Fibroblast of skin of right quadriceps (primary cell): ENCODE results near the gene CC2D2B.
A peak's percentile ranks its signal among the peaks of the same experiment; 100 is the strongest.
"Not testable (repeated sequence)": the region's sequence is repeated elsewhere in the genome, so short reads cannot be mapped to it uniquely, and the experiment has no call there.

ENCODE experiments used
- DNase-seq: peaks from one replicate; pipeline ENCODE4 v3.0.0-alpha.2; 2013

The CC2D2B gene

GRCh38 chr10:96034625-96035024, 126.8 kb downstream of the CC2D2B start:
- no peak for DNase-seq

- DNase-seq, result no peak
Measured at GRCh38 chr10:96038476-96039387, 131.0 kb downstream of the CC2D2B start.

DNA sequence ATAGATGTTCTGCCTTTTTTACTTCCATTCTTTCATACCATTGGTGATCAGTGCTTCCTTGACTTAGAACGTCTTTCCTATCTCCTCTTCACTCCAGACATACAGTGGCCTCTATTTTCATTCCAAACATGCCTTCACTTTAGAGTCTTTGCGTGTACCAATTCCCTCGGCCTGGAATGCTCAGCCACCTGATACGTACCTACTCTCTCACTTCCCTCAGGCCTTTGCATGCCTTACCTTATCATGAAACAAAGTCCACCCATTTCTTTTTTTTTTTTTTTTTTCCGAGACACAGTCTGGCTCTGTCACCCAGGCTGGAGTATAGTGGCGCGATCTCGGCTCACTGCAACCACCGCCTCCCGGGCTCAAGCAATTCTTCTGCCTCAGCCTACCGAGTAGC, 133.4 kb downstream of the CC2D2B start:
- no peak for DNase-seq

DNA sequence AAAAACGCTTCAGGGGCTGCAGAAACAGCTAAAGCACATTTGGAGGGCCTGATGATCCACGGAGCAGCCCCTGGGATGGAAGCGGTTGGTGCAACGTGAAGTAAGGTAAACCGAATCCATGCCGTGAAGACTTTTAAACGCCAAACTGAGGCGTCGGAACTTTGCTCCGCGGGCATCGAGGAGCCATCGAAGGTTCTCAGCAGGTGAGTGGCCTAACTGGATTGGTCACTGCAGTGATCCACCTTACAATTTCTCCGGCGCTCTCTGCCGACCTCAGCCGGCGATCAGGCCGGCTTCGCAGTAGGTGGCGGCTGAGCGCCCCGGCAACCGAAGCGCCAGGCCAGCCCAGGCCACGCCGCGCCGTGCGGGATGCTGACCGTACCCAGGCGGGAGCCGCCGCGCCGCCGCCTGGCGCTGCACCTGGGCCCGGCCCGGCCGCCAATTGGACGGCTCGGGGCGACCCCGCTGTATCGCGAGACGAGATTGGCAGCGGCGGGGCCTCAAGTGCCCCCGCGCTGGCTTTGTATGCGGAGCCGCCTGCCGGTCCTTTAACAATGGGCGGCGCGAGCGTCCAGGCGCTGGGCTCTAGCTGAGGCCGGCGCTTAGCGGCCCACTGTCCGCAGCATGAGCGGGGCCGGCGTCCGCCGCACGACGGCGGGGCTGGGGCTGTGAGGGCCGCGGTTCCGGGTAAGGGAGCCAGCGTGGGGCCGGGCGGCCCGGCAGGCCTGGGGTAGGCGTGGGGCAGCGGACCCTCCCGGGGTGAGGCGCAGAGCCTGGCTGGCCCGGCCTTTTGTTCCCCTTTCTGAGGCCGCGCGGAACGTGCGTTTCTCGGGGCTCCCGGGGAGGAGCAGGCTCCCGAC, 135.5 kb downstream of the CC2D2B start, which contains the start of gene CCNJ:
TSS of gene CCNJ (plus strand) at position 551 of the 860 bp plus-strand sequence. CDS start 811 bp downstream, outside the sequence.
- peak; percentile 88 for DNase-seq

GRCh38 chr10:96043893-96044715, 136.3 kb downstream of the CC2D2B start:
- peak; percentile 44 for DNase-seq

DNA sequence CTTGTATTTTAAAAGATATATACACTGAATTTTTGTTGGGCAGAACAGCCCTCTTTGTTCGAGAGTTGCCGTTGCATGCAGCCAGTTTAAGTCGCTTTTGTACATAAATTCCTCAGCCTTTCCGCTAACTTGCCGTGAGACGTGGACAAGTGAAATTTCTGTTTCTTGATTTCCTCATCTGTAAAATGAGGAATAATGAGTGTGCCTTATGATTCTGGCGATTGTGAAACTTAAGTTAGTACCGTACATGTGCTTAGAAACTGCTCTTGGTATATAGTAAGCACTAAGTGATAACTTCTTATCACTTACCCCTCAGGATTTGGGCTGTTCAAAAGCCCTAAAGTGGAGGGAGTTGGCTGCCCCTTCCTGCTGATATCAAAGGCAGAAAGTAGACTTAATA, 137.0 kb downstream of the CC2D2B start:
- peak; percentile 21 for DNase-seq

- DNase-seq, result no peak
Measured at GRCh38 chr10:96046546-96046945, 138.8 kb downstream of the CC2D2B start.

DNA sequence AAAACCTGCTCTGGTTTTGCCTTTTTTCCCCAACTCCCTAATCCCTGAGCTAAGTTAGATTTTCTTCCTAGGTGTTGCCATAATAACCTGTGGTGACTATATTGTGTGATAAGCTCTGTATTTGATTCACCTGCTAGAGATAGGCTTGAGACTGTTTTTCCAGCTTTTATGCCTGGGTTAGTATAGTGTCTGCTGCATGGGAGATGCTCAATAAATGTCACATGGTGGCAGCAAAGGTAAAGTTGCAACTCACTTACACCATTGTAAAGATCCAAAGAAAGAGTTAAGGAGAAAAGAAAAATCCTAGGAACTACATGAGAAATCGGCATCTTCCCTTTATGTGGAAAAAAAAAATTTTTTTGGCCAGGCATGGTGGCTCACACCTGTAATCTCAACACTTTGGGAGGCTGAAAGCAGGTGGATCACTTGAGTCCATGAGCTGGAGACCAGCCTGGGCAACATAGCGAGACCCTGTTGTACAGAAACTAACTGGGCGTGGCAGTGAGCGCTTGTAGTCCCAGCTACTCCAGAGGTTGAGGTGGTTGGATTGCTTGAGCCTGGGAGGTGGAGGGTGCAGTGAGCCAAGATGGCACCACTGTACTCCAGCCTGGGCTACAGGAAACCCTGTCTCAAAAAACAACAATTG, 139.4 kb downstream of the CC2D2B start:
- no peak for DNase-seq

DNA sequence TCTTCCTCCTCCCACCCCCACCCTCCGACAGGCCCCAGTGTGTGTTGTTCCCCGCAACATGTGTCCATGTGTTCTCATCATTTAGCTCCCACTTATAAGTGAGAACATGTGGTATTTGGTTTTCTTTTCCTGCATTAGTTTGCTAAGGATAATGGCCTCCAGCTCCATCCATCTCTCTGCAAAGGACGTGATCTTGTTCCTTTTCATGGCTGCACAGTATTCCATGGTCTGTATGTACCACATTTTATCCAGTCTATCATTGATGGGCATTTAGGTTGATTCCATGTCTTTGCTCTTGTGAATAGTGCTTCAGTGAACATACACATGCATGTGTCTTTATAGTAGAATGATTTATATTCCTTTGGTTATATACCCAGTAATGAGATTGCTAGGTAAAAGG, 140.2 kb downstream of the CC2D2B start:
- DNase-seq, result not testable (repeated sequence)

DNA sequence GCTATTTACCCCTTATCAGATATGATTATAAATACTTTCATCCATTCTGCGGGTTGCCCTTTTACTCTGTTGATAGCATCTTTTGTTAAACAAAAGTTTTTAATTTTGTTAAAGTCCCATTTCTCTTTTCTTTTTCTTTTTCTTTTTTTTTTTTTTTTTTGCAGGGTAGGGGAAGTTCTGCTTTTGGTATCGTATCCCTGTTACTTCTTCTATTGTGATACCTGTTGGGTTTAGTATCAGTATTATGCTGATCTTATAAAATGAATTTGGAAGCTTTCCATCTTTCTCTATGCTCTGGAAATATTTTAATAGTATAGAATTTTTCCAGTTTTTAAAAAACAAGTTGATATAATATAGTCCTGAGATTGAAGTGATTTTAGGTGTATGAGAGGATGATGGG, 141.6 kb downstream of the CC2D2B start:
- no peak for DNase-seq

DNA sequence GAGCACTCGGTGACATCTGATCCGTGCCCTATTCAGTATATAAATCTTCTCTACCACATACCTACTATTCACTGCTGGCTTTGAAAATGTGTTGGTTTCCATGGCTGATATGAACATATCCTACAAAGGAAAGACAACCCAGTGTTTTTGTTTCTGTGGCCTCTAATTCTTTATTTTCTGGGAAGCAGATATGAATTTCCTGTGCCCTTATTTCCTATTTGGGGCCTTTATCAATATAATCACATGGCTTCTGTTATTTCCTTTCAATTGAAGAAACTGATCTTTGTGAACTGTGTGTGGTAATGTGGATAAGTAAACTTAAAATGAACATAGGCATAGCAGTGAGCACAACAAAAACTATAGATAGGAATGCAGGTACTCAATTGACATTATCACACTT, 146.2 kb downstream of the CC2D2B start:
- no peak for DNase-seq

- no peak for DNase-seq
Measured at GRCh38 chr10:96056787-96057186, 149.0 kb downstream of the CC2D2B start.

- DNase-seq, result no peak
Measured at GRCh38 chr10:96061232-96061631, 153.5 kb downstream of the CC2D2B start.

- no peak for DNase-seq
Measured at GRCh38 chr10:96072674-96073073, 164.9 kb downstream of the CC2D2B start.

DNA sequence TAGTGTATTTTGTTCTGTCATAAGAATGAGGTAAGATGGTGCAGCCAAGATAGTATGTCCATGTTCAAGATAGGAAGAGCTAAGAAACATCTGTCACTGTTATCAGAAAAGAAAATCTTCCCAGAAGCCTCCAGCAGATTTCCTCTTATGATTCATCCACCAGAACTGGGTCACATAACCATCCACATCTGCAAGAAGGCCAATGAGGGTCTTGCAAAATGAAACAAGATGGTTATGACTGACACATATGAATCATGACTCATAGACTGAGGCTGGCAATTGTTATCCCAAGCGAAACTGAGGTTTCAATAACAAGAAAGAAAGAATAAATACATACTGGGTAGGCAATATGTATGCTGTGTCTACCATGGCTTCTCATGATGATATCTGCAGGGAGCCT, 165.9 kb downstream of the CC2D2B start:
- peak; percentile 77 for DNase-seq

DNA sequence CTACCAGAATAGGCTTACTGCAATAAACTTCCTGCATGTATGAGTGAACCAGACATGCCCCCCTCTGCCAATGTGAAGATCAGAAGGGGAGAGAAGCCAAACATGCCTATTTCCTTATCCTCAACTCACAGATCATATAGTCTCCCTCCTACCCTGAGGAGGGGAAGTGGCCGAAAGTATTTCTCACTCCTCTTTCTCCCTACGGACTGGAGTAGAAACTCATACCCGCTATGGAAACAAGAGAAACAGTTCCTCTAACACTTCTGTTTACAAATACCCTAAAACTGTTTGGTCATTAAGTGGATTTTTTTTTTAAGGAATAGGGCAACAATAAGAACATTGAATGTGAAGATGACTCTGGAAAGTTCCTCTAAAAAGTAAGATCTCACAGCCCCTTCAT, 167.0 kb downstream of the CC2D2B start:
- DNase-seq, result no peak

GRCh38 chr10:96075977-96076376, 168.2 kb downstream of the CC2D2B start:
- no peak for DNase-seq

GRCh38 chr10:96077156-96077555, 169.4 kb downstream of the CC2D2B start:
- no peak for DNase-seq

- DNase-seq, result no peak
Measured at GRCh38 chr10:96082153-96082552, 174.4 kb downstream of the CC2D2B start.
